Measurements from ENCODE around the gene CHURC1. TPM values are rescaled to one million over a fixed set of nuclear protein-coding genes. Genes with fewer than 3 reads are reported as not detected.

The CHURC1 gene
- total and polyA plus RNA-seq, 2 of the 8 experiments (the other 6 are each of a cell fraction or from before 2014, with no cell fraction given): 50.2 to 59.3 TPM

- no peak for TF ChIP-seq ATF3 (IDR thresholded peaks at IDR 0.05; ENCODE audit: insufficient read depth, low read depth, low read length)
- no peak for TF ChIP-seq SIX5 (IDR thresholded peaks at IDR 0.05; ENCODE audit: low read depth, low read length)
- TF ChIP-seq BRCA1 (IDR thresholded peaks at IDR 0.05; ENCODE audit: low read depth, low read length): no peak
- TF ChIP-seq CTBP2 (IDR thresholded peaks at IDR 0.05; ENCODE audit: borderline replicate concordance, insufficient read depth, insufficient read length, low read length): no peak
- TF ChIP-seq EP300 (IDR thresholded peaks at IDR 0.05; ENCODE audit: borderline replicate concordance in 1 of 2, low read depth in 2 of 2, low read length in 2 of 2): no peak
- no peak for TF ChIP-seq YY1 (IDR thresholded peaks at IDR 0.05; ENCODE audit: low read depth, low read length)
Observed at GRCh38 chr14:64867182-64867581, 47.1 kb upstream of the CHURC1 start (continued).
